OCI-LY1 (cell line): ENCODE results near the gene GBF1.

Experiments
- H2AFZ ChIP-seq: fragments of 200-600 bp; sonication (generic), shearing (Covaris generic); 2 replicates; pipeline ENCODE4 v1.6.0; 2014; ENCODE audit warnings: antibody characterized with exemption, mild to moderate bottlenecking, low read length
- H3F3A ChIP-seq: fragments of 200-600 bp; sonication (generic), shearing (Covaris generic); 2 replicates; pipeline ENCODE4 v1.6.0; 2014; ENCODE audit warnings: mild to moderate bottlenecking, antibody characterized with exemption, low read length, moderate library complexity; ENCODE audit not compliant: insufficient read depth
- H3K27ac ChIP-seq: fragments of 200-600 bp; sonication (generic); 2 replicates; pipeline ENCODE4 v1.5.1; 2014; ENCODE audit warnings: low read length, mixed run types, mild to moderate bottlenecking, low read depth; ENCODE audit not compliant: poor library complexity, severe bottlenecking
- H3K27me3 ChIP-seq: fragments of 200-600 bp; sonication (generic); 2 replicates; pipeline ENCODE4 v1.6.0; 2014; ENCODE audit warnings: antibody characterized with exemption, mild to moderate bottlenecking, low read length, moderate library complexity; ENCODE audit not compliant: insufficient read depth
- H3K36me3 ChIP-seq: fragments of 200-600 bp; sonication (generic); 2 replicates; pipeline ENCODE4 v1.6.1; 2014; ENCODE audit warnings: mild to moderate bottlenecking, antibody characterized with exemption, low read length, moderate library complexity, mixed read lengths; ENCODE audit not compliant: insufficient read depth
- H3K4me1 ChIP-seq: fragments of 200-600 bp; sonication (generic); 2 replicates; pipeline ENCODE4 v1.5.1; 2014; ENCODE audit warnings: mild to moderate bottlenecking, low read length, moderate library complexity; ENCODE audit not compliant: insufficient read depth, severe bottlenecking
- H3K4me2 ChIP-seq: fragments of 200-600 bp; sonication (generic), shearing (Covaris generic); 2 replicates; pipeline ENCODE4 v1.6.1; 2014; ENCODE audit warnings: low read length
- H3K4me3 ChIP-seq: fragments of 200-600 bp; sonication (generic); 2 replicates; pipeline ENCODE4 v1.5.1; 2014; ENCODE audit warnings: low read length, low read depth, mild to moderate bottlenecking, mixed read lengths; ENCODE audit not compliant: poor library complexity, severe bottlenecking
- H3K79me2 ChIP-seq: fragments of 200-600 bp; shearing (Covaris generic); 2 replicates; pipeline ENCODE4 v1.6.1; 2016; ENCODE audit warnings: mixed run types, low read length, mixed read lengths; ENCODE audit not compliant: insufficient read depth
- H3K9ac ChIP-seq: fragments of 200-600 bp; sonication (generic), shearing (Covaris generic); 2 replicates; pipeline ENCODE4 v1.6.1; 2014; ENCODE audit warnings: mild to moderate bottlenecking, low read length, mixed read lengths
- H3K9me2 ChIP-seq: fragments of 200-600 bp; sonication (generic), shearing (Covaris generic); 2 replicates; pipeline ENCODE4 v1.6.1; 2014; ENCODE audit warnings: low read depth, mild to moderate bottlenecking, low read length, mixed read lengths
- H3K9me3 ChIP-seq: fragments of 200-600 bp; shearing (Covaris generic); 2 replicates; pipeline ENCODE4 v1.6.1; 2014; ENCODE audit warnings: low read length, mixed read lengths
- H4K20me1 ChIP-seq: fragments of 200-600 bp; sonication (generic), shearing (Covaris generic); 2 replicates; pipeline ENCODE4 v1.6.0; 2016; ENCODE audit warnings: mild to moderate bottlenecking, low read length; ENCODE audit not compliant: insufficient read depth
- EZH2 ChIP-seq: fragments of 200-600 bp; sonication (generic), shearing (Covaris generic); IDR thresholded peaks from 2 replicates; pipeline ENCODE4 v1.8.0; 2017; ENCODE audit warnings: borderline replicate concordance, mixed run types, mild to moderate bottlenecking, antibody characterized with exemption, low read length, moderate library complexity, mixed read lengths
- TF ChIP-seq, protein P1 (sequence below): fragments of 200-600 bp; sonication (generic), shearing (Covaris generic); IDR thresholded peaks from 2 replicates; pipeline ENCODE4 v1.5.1; 2017; ENCODE audit warnings: mild to moderate bottlenecking, antibody characterized with exemption, low read length, moderate library complexity, mixed read lengths

The GBF1 gene

DNA sequence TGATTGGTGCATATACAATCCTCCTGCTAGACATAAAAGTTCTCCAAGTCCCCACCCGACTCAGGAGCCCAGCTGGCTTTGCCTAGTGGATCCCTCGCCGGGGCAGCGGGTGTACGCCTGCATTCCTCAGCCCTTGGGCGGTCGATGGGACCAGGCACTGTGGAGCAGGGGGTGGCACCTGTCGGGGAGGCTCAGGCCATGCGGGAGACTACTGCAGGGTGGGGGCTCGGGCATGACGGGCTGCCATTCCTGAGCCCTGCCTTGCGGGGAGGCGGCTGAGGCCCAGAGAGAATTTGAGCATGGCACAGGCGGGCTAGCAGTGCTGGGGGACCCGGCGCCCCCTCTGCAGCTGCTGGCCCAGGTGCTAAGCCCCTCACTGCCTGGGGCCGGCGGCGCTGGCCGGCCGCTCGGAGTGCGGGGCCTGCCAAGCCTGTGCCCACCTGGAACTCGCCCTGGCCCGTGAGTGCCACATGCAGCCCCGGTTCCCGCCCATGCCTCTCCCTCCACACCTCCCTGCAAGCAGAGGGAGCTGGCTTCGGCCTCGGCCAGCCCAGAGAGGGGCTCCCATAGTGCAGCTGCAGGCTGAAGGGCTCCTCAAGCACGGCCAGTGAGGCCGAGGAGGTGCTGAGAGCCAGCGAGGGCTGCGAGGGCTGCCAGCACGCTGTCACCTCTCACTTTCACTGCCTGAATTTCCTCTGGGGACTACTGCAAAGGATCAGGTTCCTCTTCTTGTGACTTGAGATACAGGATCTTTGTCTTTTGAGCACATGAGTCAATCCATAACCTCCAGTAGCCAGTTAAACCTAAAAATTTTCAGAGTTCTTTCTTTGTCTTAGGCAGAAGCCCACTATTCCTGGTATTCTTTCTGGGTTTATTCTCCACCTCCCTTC is 44.3 kb upstream of the GBF1 start:
- Histone ChIP-seq H3K4me3 (no peak overlapping the region), H3F3A (no peaks in the 10 kb centered on the region)

DNA sequence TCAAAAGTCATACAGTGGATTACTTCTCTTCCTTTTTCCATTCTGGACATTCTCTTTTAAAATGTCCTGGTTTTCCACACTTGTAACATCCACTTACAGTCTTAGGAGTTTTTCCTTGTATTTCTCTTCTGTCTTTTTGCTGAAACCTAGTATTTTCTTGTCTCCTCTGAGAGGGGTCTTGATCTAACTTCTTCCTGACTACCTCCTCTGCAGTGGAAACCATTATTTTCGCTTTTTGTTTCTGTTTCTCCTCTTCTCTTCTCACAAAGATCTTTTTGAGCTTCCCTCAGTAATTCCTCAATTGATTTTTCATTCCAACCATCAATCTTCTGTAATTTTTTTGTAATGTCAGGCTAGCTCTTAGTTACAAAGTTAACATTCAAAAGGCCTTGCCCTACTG is 42.9 kb upstream of the GBF1 start:
- H3K4me1 ChIP-seq: no peaks in the 10 kb centered on the region
- no peaks in the 10 kb centered on the region for H3K36me3 ChIP-seq
- TF ChIP-seq EZH2: no peak
- TF ChIP-seq, protein P1, sequence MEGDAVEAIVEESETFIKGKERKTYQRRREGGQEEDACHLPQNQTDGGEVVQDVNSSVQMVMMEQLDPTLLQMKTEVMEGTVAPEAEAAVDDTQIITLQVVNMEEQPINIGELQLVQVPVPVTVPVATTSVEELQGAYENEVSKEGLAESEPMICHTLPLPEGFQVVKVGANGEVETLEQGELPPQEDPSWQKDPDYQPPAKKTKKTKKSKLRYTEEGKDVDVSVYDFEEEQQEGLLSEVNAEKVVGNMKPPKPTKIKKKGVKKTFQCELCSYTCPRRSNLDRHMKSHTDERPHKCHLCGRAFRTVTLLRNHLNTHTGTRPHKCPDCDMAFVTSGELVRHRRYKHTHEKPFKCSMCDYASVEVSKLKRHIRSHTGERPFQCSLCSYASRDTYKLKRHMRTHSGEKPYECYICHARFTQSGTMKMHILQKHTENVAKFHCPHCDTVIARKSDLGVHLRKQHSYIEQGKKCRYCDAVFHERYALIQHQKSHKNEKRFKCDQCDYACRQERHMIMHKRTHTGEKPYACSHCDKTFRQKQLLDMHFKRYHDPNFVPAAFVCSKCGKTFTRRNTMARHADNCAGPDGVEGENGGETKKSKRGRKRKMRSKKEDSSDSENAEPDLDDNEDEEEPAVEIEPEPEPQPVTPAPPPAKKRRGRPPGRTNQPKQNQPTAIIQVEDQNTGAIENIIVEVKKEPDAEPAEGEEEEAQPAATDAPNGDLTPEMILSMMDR: no peak
- no peaks in the 10 kb centered on the region; the same call in 1 of the 2 replicates for H3K27me3 ChIP-seq
- H3K27ac ChIP-seq: no peak overlapping the region
- no peaks in the 10 kb centered on the region for H3K9me3 ChIP-seq
- no peak overlapping the region for H3K4me2 ChIP-seq
- no peaks in the 10 kb centered on the region for H3K79me2 ChIP-seq
- H3K9ac ChIP-seq: no peak overlapping the region
- H3K9me2 ChIP-seq: no peaks in the 10 kb centered on the region
- no peaks in the 10 kb centered on the region for H3F3A ChIP-seq
- no peak overlapping the region for H3K4me3 ChIP-seq
- H2AFZ ChIP-seq: no peak overlapping the region
- no peaks in the 10 kb centered on the region for H4K20me1 ChIP-seq

More for the DNA sequence above, 44.3 kb upstream of the GBF1 start:
- Histone ChIP-seq H3K27me3 (no peaks in the 10 kb centered on the region; the same call in 1 of the 2 replicates), H3K9ac (no peak overlapping the region), H2AFZ (no peak overlapping the region), H3K9me2 (no peaks in the 10 kb centered on the region), H3K9me3 (no peaks in the 10 kb centered on the region), H4K20me1 (no peaks in the 10 kb centered on the region), H3K36me3 (no peaks in the 10 kb centered on the region), H3K4me1 (no peaks in the 10 kb centered on the region), H3K79me2 (no peaks in the 10 kb centered on the region), H3K27ac (no peak overlapping the region), H3K4me2 (no peak overlapping the region)
- no peak for TF ChIP-seq EZH2
- TF ChIP-seq, protein P1: no peak

DNA sequence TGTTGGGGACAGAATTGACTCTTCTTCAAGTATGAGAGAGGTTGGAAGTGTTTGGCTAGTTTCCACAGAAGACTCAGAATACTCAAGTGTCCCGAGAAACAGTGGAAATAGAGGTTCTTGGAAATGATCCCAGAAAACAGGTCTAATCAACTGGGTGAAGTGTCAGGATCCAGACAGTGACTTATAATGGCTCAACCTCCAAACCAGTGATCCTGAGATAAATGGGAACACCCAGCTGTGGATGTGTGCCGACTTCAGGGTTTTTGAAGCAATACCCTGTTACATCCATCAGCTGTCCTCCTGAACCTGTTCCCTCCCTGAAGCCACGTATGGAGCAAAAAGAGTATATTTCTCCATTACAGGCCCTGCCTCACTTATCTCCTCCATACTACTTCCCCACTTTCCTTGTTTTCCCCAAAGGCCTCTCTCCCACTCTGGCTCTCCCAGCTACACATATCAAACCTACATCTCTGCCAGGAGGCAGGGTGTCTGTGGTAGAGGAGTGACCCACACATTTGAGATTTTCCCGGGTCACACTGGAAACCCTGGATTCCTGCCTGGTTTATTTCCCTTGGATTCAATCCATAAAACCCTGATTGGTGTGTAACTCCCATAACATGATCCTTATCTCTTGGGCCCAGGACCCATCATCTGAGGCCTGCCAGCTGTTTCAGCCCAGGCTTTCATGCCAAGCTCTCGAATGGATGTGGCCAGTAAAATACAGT is 36.9 kb upstream of the GBF1 start:
- Histone ChIP-seq H3F3A (no peaks in the 10 kb centered on the region), H3K4me3 (no peak overlapping the region), H3K27me3 (no peaks in the 10 kb centered on the region; the same call in 1 of the 2 replicates), H3K9me2 (no peaks in the 10 kb centered on the region), H3K9me3 (no peaks in the 10 kb centered on the region), H3K4me2 (no peak overlapping the region), H3K36me3 (no peaks in the 10 kb centered on the region), H2AFZ (no peak overlapping the region), H3K27ac (no peak overlapping the region), H3K4me1 (no peaks in the 10 kb centered on the region), H3K79me2 (no peaks in the 10 kb centered on the region), H4K20me1 (no peaks in the 10 kb centered on the region), H3K9ac (no peak overlapping the region)
- no peak for TF ChIP-seq EZH2
- TF ChIP-seq, protein P1: no peak
